HCT116 (cell line): Measurements from ENCODE around the gene DIAPH3. TPM values are rescaled to one million over a fixed set of nuclear protein-coding genes. Genes with fewer than 3 reads are reported as not detected.

Experiments used
- ATAC-seq: fragments of 200-7000 bp; cut with Tn5 transposase; 2 replicates; pipeline ENCODE4 v1.9.1; 2020; ENCODE audit warnings: mild to moderate bottlenecking, moderate library complexity
- BruUV-seq: library from RNA; stranded (reverse); fragments of 400-500 nt; replicated peaks from 2 replicates; lab custom pipeline; 2021; lab: Mats Ljungman, UMichigan
- CTCF ChIA-PET: fragments of 300-600 bp; sonication (Branson Sonifier 250); formaldehyde crosslinking; loops from one replicate; lab custom pipeline; 2021; ENCODE audit warnings: antibody characterized with exemption; lab: Charles Lee
- POLR2A ChIA-PET: fragments of 300-600, 350-600 bp; sonication (Branson Sonifier 250); formaldehyde crosslinking; loops from one replicate; lab custom pipeline; 2021; ENCODE audit warnings: antibody characterized with exemption; lab: Charles Lee
- RAD21 ChIA-PET, 2 experiments: fragments of 300-600 bp; sonication (Branson Sonifier 250); formaldehyde crosslinking; loops; one replicate each; lab custom pipeline; 2023; ENCODE audit warnings: low total read pairs in 2 of 2; ENCODE audit not compliant: uncharacterized antibody in 2 of 2, unreplicated experiment in 2 of 2, low non-redundant PET in 1 of 2; lab: Charles Lee
- DNase-seq: peaks from one replicate; pipeline ENCODE4 v3.0.0-alpha.2; 2010; ENCODE audit warnings: low read depth, low spot score
- H2AFZ ChIP-seq: fragments of 200-600 bp; shearing (Covaris generic), sonication (generic); 2 replicates; pipeline ENCODE4 v1.6.1; 2017; ENCODE audit warnings: low read depth, mixed run types, mixed read lengths, antibody characterized with exemption, low read length; ENCODE audit not compliant: poor library complexity, severe bottlenecking
- H3K27ac ChIP-seq: 2 replicates; pipeline ENCODE4 v1.5.1; 2012; ENCODE audit warnings: low read depth, low read length
- H3K27me3 ChIP-seq: fragments of 200-600 bp; sonication (generic); 2 replicates; pipeline ENCODE4 v1.6.1; 2016; ENCODE audit warnings: mixed run types, low read length, mixed read lengths; ENCODE audit not compliant: insufficient read depth
- H3K36me3 ChIP-seq, 2 experiments: fragments of 200-500 bp in 1 of 2; fragments of 200-600 bp in 1 of 2; sonication (Bioruptor generic) in 1 of 2; sonication (generic) in 1 of 2; 2 replicates each; pipeline versions ENCODE4 v1.5.1 to v1.6.1; 2014 to 2016; ENCODE audit warnings: low read length in 2 of 2, inconsistent platforms in 1 of 2, mixed read lengths in 1 of 2, mixed run types in 1 of 2; ENCODE audit not compliant: insufficient read depth in 2 of 2, control insufficient read depth in 1 of 2
- H3K4me1 ChIP-seq, 2 experiments: fragments of 200-600 bp in 1 of 2; sonication (generic) in 1 of 2; 2 replicates each; pipeline versions ENCODE4 v1.5.1 to v1.6.1; 2012 to 2017; ENCODE audit warnings: low read length in 2 of 2, inconsistent platforms in 1 of 2, mild to moderate bottlenecking in 1 of 2, mixed read lengths in 1 of 2, mixed run types in 1 of 2, moderate library complexity in 1 of 2; ENCODE audit not compliant: insufficient read depth in 2 of 2, control insufficient read depth in 1 of 2
- H3K4me2 ChIP-seq: fragments of 200-600 bp; sonication (generic); 2 replicates; pipeline ENCODE4 v1.6.1; 2017; ENCODE audit warnings: mixed run types, low read length, mixed read lengths
- H3K4me3 ChIP-seq, 2 experiments: fragments of 200-600 bp in 1 of 2; sonication (generic) in 1 of 2; replicated peaks in 1 of 2; 2 replicates each; pipeline ENCODE4 v1.5.1; 2011 to 2016; ENCODE audit warnings: low read length in 2 of 2, control low read depth in 1 of 2, low read depth in 1 of 2, mild to moderate bottlenecking in 1 of 2, mixed read lengths in 1 of 2, mixed run types in 1 of 2
- H3K79me2 ChIP-seq: fragments of 200-600 bp; sonication (generic); 2 replicates; pipeline ENCODE4 v1.6.1; 2017; ENCODE audit warnings: mild to moderate bottlenecking, mixed run types, low read length, moderate library complexity, mixed read lengths; ENCODE audit not compliant: insufficient read depth
- H3K9ac ChIP-seq: fragments of 200-600 bp; sonication (generic); 2 replicates; pipeline ENCODE4 v1.6.1; 2016; ENCODE audit warnings: low read length, mixed read lengths
- H3K9me2 ChIP-seq: fragments of 200-600 bp; sonication (generic), shearing (Covaris generic); 2 replicates; pipeline ENCODE4 v1.6.1; 2017; ENCODE audit warnings: mixed run types, mild to moderate bottlenecking, moderate library complexity; ENCODE audit not compliant: insufficient read depth
- H3K9me3 ChIP-seq, 2 experiments: fragments of 200-500 bp in 1 of 2; fragments of 200-600 bp in 1 of 2; sonication (Bioruptor generic) in 1 of 2; sonication (generic) in 1 of 2; 2 replicates each; pipeline ENCODE4 v1.6.1; 2014 to 2017; ENCODE audit warnings: low read length in 2 of 2, mixed read lengths in 2 of 2, inconsistent platforms in 1 of 2, low read depth in 1 of 2, mild to moderate bottlenecking in 1 of 2, mixed run types in 1 of 2, moderate library complexity in 1 of 2; ENCODE audit not compliant: control insufficient read depth in 1 of 2, insufficient read depth in 1 of 2
- H4K20me1 ChIP-seq: fragments of 200-600 bp; sonication (generic), shearing (Covaris generic); 2 replicates; pipeline ENCODE4 v1.6.1; 2017; ENCODE audit warnings: mixed run types, mild to moderate bottlenecking, moderate library complexity; ENCODE audit not compliant: insufficient read depth
- CBX3 ChIP-seq: IDR thresholded peaks from 2 replicates; pipeline ENCODE4 v1.6.1; 2012; ENCODE audit warnings: low read depth
- CEBPB ChIP-seq: IDR thresholded peaks from 2 replicates; pipeline ENCODE4 v1.6.1; 2012; ENCODE audit warnings: low read depth
- EGR1 ChIP-seq: IDR thresholded peaks from 2 replicates; pipeline ENCODE4 v1.6.1; 2012; ENCODE audit warnings: low read depth
- ELF1 ChIP-seq: IDR thresholded peaks from 2 replicates; pipeline ENCODE4 v1.6.1; 2012; ENCODE audit warnings: low read depth, borderline replicate concordance
- EZH2phosphoT487 ChIP-seq: fragments of 200-600 bp; IDR thresholded peaks from 2 replicates; pipeline ENCODE4 v1.6.1; 2018; ENCODE audit warnings: antibody characterized with exemption, borderline replicate concordance
- FOSL1 ChIP-seq: IDR thresholded peaks from 2 replicates; pipeline ENCODE4 v1.6.1; 2012; ENCODE audit warnings: low read depth
- JUND ChIP-seq: IDR thresholded peaks from 2 replicates; pipeline ENCODE4 v1.6.1; 2012
- POLR2A ChIP-seq: IDR thresholded peaks from 2 replicates; pipeline ENCODE4 v1.7.0; 2011; ENCODE audit warnings: borderline replicate concordance; ENCODE audit not compliant: insufficient read depth, insufficient read length; ENCODE audit errors: extremely low read depth
- RAD21 ChIP-seq: IDR thresholded peaks from 2 replicates; pipeline ENCODE4 v1.6.1; 2012; ENCODE audit warnings: low read depth, mild to moderate bottlenecking
- SP1 ChIP-seq: IDR thresholded peaks from 2 replicates; pipeline ENCODE4 v1.6.1; 2012; ENCODE audit warnings: low read depth
- SRF ChIP-seq: IDR thresholded peaks from 2 replicates; pipeline ENCODE4 v1.6.1; 2012; ENCODE audit warnings: low read depth
- TCF7L2 ChIP-seq: IDR thresholded peaks from 2 replicates; pipeline ENCODE4 v1.7.0; 2011; ENCODE audit warnings: borderline replicate concordance, inconsistent platforms; ENCODE audit not compliant: insufficient read depth, insufficient read length; ENCODE audit errors: extremely low read depth
- ZFX ChIP-seq: fragments of 450-650 bp; IDR thresholded peaks from 2 replicates; pipeline ENCODE4 v1.6.1; 2017
- intact Hi-C: fragments of 100-400 bp; cut with micrococcal nuclease; formaldehyde crosslinking; loops from 2 replicates; pipeline ENCODE4 v1.10.0; 2022
- total RNA-seq: library from RNA; stranded (reverse); gene quantifications from one replicate; pipeline ENCODE4 v1.2.1, GENCODE V29; 2021; ENCODE audit not compliant: unreplicated experiment
- TF ChIP-seq, protein P1 (sequence below): IDR thresholded peaks from 2 replicates; pipeline ENCODE4 v1.6.1; 2012
- TF ChIP-seq, protein P2 (sequence below): IDR thresholded peaks from 2 replicates; pipeline ENCODE4 v1.6.1; 2012
- TF ChIP-seq, protein P3 (sequence below), 3 experiments: fragments of 200-600 bp in 1 of 3; sonication (generic) in 1 of 3; IDR thresholded peaks in 2 of 3; conservative IDR thresholded peaks in 1 of 3; 2 replicates each; pipeline ENCODE4 v1.5.1; 2012 to 2017; ENCODE audit warnings: low read depth in 2 of 3, low read length in 2 of 3, antibody characterized with exemption in 1 of 3, borderline replicate concordance in 1 of 3, control low read depth in 1 of 3, mild to moderate bottlenecking in 1 of 3, mixed read lengths in 1 of 3, mixed run types in 1 of 3, moderate library complexity in 1 of 3; ENCODE audit not compliant: insufficient read depth in 1 of 3
- TF ChIP-seq, protein P4 (sequence below): IDR thresholded peaks from 2 replicates; pipeline ENCODE4 v1.6.1; 2011; ENCODE audit warnings: mild to moderate bottlenecking, low read length, moderate library complexity; ENCODE audit not compliant: insufficient replicate concordance; ENCODE audit errors: extremely low read depth

Gene DIAPH3
- total RNA-seq, 1 experiment from 2014 or later = 22.8 TPM

DNA sequence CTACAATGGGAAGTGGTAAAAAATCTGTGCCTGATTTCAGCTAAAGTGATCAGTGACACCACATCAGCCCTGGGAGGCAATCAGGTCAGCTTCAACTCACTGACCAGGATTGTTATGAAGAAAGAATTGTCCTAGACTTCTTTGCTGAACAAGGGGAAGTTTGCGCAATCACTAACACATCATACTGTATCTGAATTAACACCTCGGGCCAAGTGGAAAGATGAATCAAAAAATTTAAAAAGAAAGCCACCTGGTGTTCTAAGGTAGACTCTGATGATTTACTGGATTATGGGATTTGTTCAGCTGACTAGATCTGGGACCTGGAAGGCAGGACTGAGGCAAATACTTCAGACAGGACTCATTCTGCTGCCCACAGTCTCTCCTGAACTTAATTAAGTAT lies 161.8 kb downstream of the DIAPH3 start:
- no peak overlapping the region for H3K27ac ChIP-seq
- TF ChIP-seq CEBPB (0 out of 2 replicates have a peak, but pooled peaks have one; percentile 15), SRF (no peak)
- ATAC-seq = no peak

DNA sequence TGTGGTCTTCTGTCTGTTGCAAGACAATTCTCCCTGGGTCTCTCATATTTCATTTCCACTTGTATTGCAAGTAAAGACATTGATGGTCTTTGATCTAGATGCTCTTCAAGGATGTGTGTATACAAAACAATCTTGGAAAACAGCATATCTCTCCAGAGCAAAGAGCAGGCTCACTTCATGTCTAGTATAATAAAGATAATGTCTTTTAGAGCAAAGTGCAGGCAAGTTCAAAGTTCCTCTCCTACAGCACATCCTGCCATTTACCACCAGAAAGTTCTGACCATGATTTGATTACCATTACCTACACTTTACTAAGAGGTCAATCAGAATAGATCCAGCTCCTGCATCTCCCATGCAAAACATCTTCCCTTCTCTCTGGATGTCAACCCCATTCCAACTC lies 162.8 kb downstream of the DIAPH3 start:
- RAD21 ChIA-PET = no interaction called here
- no peak for ATAC-seq

More for the DNA sequence above, 161.8 kb downstream of the DIAPH3 start:
- no peaks in the 10 kb centered on the region for H4K20me1 ChIP-seq
- no peaks in the 10 kb centered on the region for H3K27me3 ChIP-seq
- intact Hi-C loops = no loop called here
- no peak overlapping the region for H2AFZ ChIP-seq
- no peaks in the 10 kb centered on the region for H3K9me2 ChIP-seq
- H3K4me3 ChIP-seq = no peak overlapping the region
- ChIA-PET CTCF (no interaction called here), RAD21 (no interaction called here), POLR2A (no interaction called here)
- no peak overlapping the region for H3K9ac ChIP-seq
- H3K36me3 ChIP-seq = no peaks in the 10 kb centered on the region
- no peaks in the 10 kb centered on the region for H3K79me2 ChIP-seq
- no peaks in the 10 kb centered on the region for H3K9me3 ChIP-seq
- BruUV-seq = no TSS peak
- no peak for DNase-seq
- no peak overlapping the region for H3K4me2 ChIP-seq
- H3K4me1 ChIP-seq = no peaks in the 10 kb centered on the region

More for the DNA sequence above, 162.8 kb downstream of the DIAPH3 start:
- H4K20me1 ChIP-seq = no peaks in the 10 kb centered on the region
- TF ChIP-seq, protein P1, sequence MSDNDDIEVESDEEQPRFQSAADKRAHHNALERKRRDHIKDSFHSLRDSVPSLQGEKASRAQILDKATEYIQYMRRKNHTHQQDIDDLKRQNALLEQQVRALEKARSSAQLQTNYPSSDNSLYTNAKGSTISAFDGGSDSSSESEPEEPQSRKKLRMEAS = no peak
- TF ChIP-seq SP1 (no peak), EGR1 (no peak), JUND (no peak), CBX3 (no peak), RAD21 (no peak), CEBPB (no peak), POLR2A (no peak), SRF (no peak), ELF1 (no peak), ZFX (no peak), TCF7L2 (no peak), FOSL1 (no peak), EZH2phosphoT487 (no peak)
- TF ChIP-seq, protein P2, sequence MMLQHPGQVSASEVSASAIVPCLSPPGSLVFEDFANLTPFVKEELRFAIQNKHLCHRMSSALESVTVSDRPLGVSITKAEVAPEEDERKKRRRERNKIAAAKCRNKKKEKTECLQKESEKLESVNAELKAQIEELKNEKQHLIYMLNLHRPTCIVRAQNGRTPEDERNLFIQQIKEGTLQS = no peak
- TF ChIP-seq, protein P3, sequence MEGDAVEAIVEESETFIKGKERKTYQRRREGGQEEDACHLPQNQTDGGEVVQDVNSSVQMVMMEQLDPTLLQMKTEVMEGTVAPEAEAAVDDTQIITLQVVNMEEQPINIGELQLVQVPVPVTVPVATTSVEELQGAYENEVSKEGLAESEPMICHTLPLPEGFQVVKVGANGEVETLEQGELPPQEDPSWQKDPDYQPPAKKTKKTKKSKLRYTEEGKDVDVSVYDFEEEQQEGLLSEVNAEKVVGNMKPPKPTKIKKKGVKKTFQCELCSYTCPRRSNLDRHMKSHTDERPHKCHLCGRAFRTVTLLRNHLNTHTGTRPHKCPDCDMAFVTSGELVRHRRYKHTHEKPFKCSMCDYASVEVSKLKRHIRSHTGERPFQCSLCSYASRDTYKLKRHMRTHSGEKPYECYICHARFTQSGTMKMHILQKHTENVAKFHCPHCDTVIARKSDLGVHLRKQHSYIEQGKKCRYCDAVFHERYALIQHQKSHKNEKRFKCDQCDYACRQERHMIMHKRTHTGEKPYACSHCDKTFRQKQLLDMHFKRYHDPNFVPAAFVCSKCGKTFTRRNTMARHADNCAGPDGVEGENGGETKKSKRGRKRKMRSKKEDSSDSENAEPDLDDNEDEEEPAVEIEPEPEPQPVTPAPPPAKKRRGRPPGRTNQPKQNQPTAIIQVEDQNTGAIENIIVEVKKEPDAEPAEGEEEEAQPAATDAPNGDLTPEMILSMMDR (IDR thresholded peaks at IDR 0.05 in 2 of 3, conservative IDR thresholded peaks at IDR 0.05 in 1 of 3; ENCODE audit: borderline replicate concordance in 1 of 3, insufficient read depth in 1 of 3, low read depth in 2 of 3, low read length in 2 of 3) = no peak
- TF ChIP-seq, protein P4, sequence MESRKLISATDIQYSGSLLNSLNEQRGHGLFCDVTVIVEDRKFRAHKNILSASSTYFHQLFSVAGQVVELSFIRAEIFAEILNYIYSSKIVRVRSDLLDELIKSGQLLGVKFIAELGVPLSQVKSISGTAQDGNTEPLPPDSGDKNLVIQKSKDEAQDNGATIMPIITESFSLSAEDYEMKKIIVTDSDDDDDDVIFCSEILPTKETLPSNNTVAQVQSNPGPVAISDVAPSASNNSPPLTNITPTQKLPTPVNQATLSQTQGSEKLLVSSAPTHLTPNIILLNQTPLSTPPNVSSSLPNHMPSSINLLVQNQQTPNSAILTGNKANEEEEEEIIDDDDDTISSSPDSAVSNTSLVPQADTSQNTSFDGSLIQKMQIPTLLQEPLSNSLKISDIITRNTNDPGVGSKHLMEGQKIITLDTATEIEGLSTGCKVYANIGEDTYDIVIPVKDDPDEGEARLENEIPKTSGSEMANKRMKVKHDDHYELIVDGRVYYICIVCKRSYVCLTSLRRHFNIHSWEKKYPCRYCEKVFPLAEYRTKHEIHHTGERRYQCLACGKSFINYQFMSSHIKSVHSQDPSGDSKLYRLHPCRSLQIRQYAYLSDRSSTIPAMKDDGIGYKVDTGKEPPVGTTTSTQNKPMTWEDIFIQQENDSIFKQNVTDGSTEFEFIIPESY = no peak
- H3K79me2 ChIP-seq = no peaks in the 10 kb centered on the region
- intact Hi-C loops = no loop called here
- H3K27ac ChIP-seq = no peak overlapping the region
- ChIA-PET CTCF (no interaction called here), POLR2A (no interaction called here)
- H3K9me3 ChIP-seq = no peaks in the 10 kb centered on the region
- no peak overlapping the region for H3K9ac ChIP-seq
- H3K4me2 ChIP-seq = no peak overlapping the region
- H3K4me1 ChIP-seq = no peaks in the 10 kb centered on the region
- no peak overlapping the region for H3K4me3 ChIP-seq
- H2AFZ ChIP-seq = no peak overlapping the region
- DNase-seq = no peak
- H3K9me2 ChIP-seq = no peaks in the 10 kb centered on the region
- no peaks in the 10 kb centered on the region for H3K36me3 ChIP-seq
- H3K27me3 ChIP-seq = no peaks in the 10 kb centered on the region
- BruUV-seq = no TSS peak
